OCI-LY1 (cell line): ENCODE data around the gene MET.

Source experiments
- H2AFZ ChIP-seq: fragments of 200-600 bp; sonication (generic), shearing (Covaris generic); 2 replicates; pipeline ENCODE4 v1.6.0; 2014; ENCODE audit warnings: antibody characterized with exemption, mild to moderate bottlenecking, low read length
- H3F3A ChIP-seq: fragments of 200-600 bp; sonication (generic), shearing (Covaris generic); 2 replicates; pipeline ENCODE4 v1.6.0; 2014; ENCODE audit warnings: mild to moderate bottlenecking, antibody characterized with exemption, low read length, moderate library complexity; ENCODE audit not compliant: insufficient read depth
- H3K27ac ChIP-seq: fragments of 200-600 bp; sonication (generic); 2 replicates; pipeline ENCODE4 v1.5.1; 2014; ENCODE audit warnings: low read length, mixed run types, mild to moderate bottlenecking, low read depth; ENCODE audit not compliant: poor library complexity, severe bottlenecking
- H3K27me3 ChIP-seq: fragments of 200-600 bp; sonication (generic); 2 replicates; pipeline ENCODE4 v1.6.0; 2014; ENCODE audit warnings: antibody characterized with exemption, mild to moderate bottlenecking, low read length, moderate library complexity; ENCODE audit not compliant: insufficient read depth
- H3K36me3 ChIP-seq: fragments of 200-600 bp; sonication (generic); 2 replicates; pipeline ENCODE4 v1.6.1; 2014; ENCODE audit warnings: mild to moderate bottlenecking, antibody characterized with exemption, low read length, moderate library complexity, mixed read lengths; ENCODE audit not compliant: insufficient read depth
- H3K4me1 ChIP-seq: fragments of 200-600 bp; sonication (generic); 2 replicates; pipeline ENCODE4 v1.5.1; 2014; ENCODE audit warnings: mild to moderate bottlenecking, low read length, moderate library complexity; ENCODE audit not compliant: insufficient read depth, severe bottlenecking
- H3K4me2 ChIP-seq: fragments of 200-600 bp; sonication (generic), shearing (Covaris generic); 2 replicates; pipeline ENCODE4 v1.6.1; 2014; ENCODE audit warnings: low read length
- H3K4me3 ChIP-seq: fragments of 200-600 bp; sonication (generic); 2 replicates; pipeline ENCODE4 v1.5.1; 2014; ENCODE audit warnings: low read length, low read depth, mild to moderate bottlenecking, mixed read lengths; ENCODE audit not compliant: poor library complexity, severe bottlenecking
- H3K79me2 ChIP-seq: fragments of 200-600 bp; shearing (Covaris generic); 2 replicates; pipeline ENCODE4 v1.6.1; 2016; ENCODE audit warnings: mixed run types, low read length, mixed read lengths; ENCODE audit not compliant: insufficient read depth
- H3K9ac ChIP-seq: fragments of 200-600 bp; sonication (generic), shearing (Covaris generic); 2 replicates; pipeline ENCODE4 v1.6.1; 2014; ENCODE audit warnings: mild to moderate bottlenecking, low read length, mixed read lengths
- H3K9me2 ChIP-seq: fragments of 200-600 bp; sonication (generic), shearing (Covaris generic); 2 replicates; pipeline ENCODE4 v1.6.1; 2014; ENCODE audit warnings: low read depth, mild to moderate bottlenecking, low read length, mixed read lengths
- H3K9me3 ChIP-seq: fragments of 200-600 bp; shearing (Covaris generic); 2 replicates; pipeline ENCODE4 v1.6.1; 2014; ENCODE audit warnings: low read length, mixed read lengths
- H4K20me1 ChIP-seq: fragments of 200-600 bp; sonication (generic), shearing (Covaris generic); 2 replicates; pipeline ENCODE4 v1.6.0; 2016; ENCODE audit warnings: mild to moderate bottlenecking, low read length; ENCODE audit not compliant: insufficient read depth
- EZH2 ChIP-seq: fragments of 200-600 bp; sonication (generic), shearing (Covaris generic); IDR thresholded peaks from 2 replicates; pipeline ENCODE4 v1.8.0; 2017; ENCODE audit warnings: borderline replicate concordance, mixed run types, mild to moderate bottlenecking, antibody characterized with exemption, low read length, moderate library complexity, mixed read lengths
- TF ChIP-seq, protein P1 (sequence below): fragments of 200-600 bp; sonication (generic), shearing (Covaris generic); IDR thresholded peaks from 2 replicates; pipeline ENCODE4 v1.5.1; 2017; ENCODE audit warnings: mild to moderate bottlenecking, antibody characterized with exemption, low read length, moderate library complexity, mixed read lengths

The MET gene

GRCh38 chr7:116732788-116733694, 61.0 kb downstream of the MET start:
- no peak overlapping the region for H3K4me2 ChIP-seq

DNA sequence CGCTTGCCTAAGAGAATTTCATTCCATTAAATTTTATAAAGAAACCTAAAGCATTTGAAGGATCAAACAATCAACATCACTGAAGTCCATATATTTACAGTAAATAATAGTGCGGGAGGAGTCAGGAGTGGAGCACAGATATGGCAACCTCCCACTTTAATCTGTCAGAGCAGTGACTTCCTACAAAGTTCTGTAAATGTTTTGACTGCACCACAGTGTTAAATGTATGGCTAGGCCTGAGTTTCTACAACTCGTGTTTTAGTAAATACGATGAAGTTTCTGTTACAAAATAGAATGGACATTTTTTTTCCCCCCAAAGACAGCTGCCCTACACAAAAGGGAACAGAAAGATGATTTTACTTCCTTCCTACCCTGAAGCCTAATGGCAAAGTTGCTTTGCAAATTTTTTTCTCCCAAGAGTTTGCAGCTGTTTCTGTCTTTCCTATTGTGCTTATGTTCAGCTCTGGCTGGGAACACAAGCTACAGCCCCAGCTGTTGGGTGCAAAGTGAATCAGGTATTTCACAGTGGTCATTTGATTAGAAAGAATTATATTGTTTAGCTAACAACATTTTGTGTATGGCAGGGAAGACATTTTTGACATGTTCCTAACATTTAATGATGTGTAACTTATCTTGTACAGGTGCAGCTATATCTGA, 62.1 kb downstream of the MET start:
- no peaks in the 10 kb centered on the region for H3K27me3 ChIP-seq
- no peak overlapping the region for H3K4me2 ChIP-seq
- no peaks in the 10 kb centered on the region for H3F3A ChIP-seq
- H2AFZ ChIP-seq: no peak overlapping the region
- H4K20me1 ChIP-seq: no peaks in the 10 kb centered on the region
- H3K4me1 ChIP-seq: no peaks in the 10 kb centered on the region
- H3K9ac ChIP-seq: no peak overlapping the region
- no peak for TF ChIP-seq EZH2
- TF ChIP-seq, protein P1, sequence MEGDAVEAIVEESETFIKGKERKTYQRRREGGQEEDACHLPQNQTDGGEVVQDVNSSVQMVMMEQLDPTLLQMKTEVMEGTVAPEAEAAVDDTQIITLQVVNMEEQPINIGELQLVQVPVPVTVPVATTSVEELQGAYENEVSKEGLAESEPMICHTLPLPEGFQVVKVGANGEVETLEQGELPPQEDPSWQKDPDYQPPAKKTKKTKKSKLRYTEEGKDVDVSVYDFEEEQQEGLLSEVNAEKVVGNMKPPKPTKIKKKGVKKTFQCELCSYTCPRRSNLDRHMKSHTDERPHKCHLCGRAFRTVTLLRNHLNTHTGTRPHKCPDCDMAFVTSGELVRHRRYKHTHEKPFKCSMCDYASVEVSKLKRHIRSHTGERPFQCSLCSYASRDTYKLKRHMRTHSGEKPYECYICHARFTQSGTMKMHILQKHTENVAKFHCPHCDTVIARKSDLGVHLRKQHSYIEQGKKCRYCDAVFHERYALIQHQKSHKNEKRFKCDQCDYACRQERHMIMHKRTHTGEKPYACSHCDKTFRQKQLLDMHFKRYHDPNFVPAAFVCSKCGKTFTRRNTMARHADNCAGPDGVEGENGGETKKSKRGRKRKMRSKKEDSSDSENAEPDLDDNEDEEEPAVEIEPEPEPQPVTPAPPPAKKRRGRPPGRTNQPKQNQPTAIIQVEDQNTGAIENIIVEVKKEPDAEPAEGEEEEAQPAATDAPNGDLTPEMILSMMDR: no peak
- H3K4me3 ChIP-seq: no peak overlapping the region
- H3K9me3 ChIP-seq: no peaks in the 10 kb centered on the region
- no peaks in the 10 kb centered on the region for H3K9me2 ChIP-seq
- no peak overlapping the region for H3K27ac ChIP-seq
- H3K36me3 ChIP-seq: no peaks in the 10 kb centered on the region
- no peaks in the 10 kb centered on the region for H3K79me2 ChIP-seq

More at GRCh38 chr7:116732788-116733694, 61.0 kb downstream of the MET start:
- no peak overlapping the region for H2AFZ ChIP-seq
- H3K27me3 ChIP-seq: no peaks in the 10 kb centered on the region
- H3K79me2 ChIP-seq: no peaks in the 10 kb centered on the region
- no peaks in the 10 kb centered on the region for H3F3A ChIP-seq
- H3K9me2 ChIP-seq: no peaks in the 10 kb centered on the region
- no peaks in the 10 kb centered on the region for H3K36me3 ChIP-seq
- no peak overlapping the region for H3K9ac ChIP-seq
- TF ChIP-seq, protein P1: no peak
- TF ChIP-seq EZH2: no peak
- no peak overlapping the region for H3K27ac ChIP-seq
- H3K4me3 ChIP-seq: no peak overlapping the region
- no peaks in the 10 kb centered on the region for H3K9me3 ChIP-seq
- H4K20me1 ChIP-seq: no peaks in the 10 kb centered on the region
- no peaks in the 10 kb centered on the region for H3K4me1 ChIP-seq

GRCh38 chr7:116734710-116735109, 62.7 kb downstream of the MET start:
- Histone ChIP-seq H2AFZ (no peak overlapping the region), H3K27ac (no peak overlapping the region)

More at GRCh38 chr7:116734710-116735109, 62.7 kb downstream of the MET start:
- Histone ChIP-seq H3F3A (no peaks in the 10 kb centered on the region), H3K9ac (no peak overlapping the region), H3K27me3 (no peaks in the 10 kb centered on the region), H3K9me3 (no peaks in the 10 kb centered on the region), H3K4me3 (no peak overlapping the region), H3K79me2 (no peaks in the 10 kb centered on the region), H4K20me1 (no peaks in the 10 kb centered on the region), H3K4me1 (no peaks in the 10 kb centered on the region), H3K36me3 (no peaks in the 10 kb centered on the region), H3K9me2 (no peaks in the 10 kb centered on the region), H3K4me2 (no peak overlapping the region)
- TF ChIP-seq, protein P1: no peak
- TF ChIP-seq EZH2: no peak
